IMR-90 (cell line): ENCODE measurements around the gene DNAJB4. TPM values are rescaled to one million over a fixed set of nuclear protein-coding genes. Genes with fewer than 3 reads are reported as not detected.

Experiments
- ATAC-seq: fragments of 200-7000 bp; cut with Tn5 transposase; 2 replicates; pipeline ENCODE4 v1.9.1; 2020; ENCODE audit warnings: low read depth, mild to moderate bottlenecking, moderate library complexity
- BruUV-seq: library from RNA; stranded (reverse); fragments of 400-500 nt; replicated peaks from 2 replicates; lab custom pipeline; 2021; lab: Mats Ljungman, UMichigan
- CTCF ChIA-PET: fragments of 300-600 bp; formaldehyde crosslinking; extraction: SDS; loops from one replicate; lab custom pipeline; 2021; ENCODE audit warnings: antibody characterized with exemption; lab: Yijun Ruan, JAX
- POLR2A ChIA-PET: fragments of 300-600 bp; sonication (Branson Sonifier 250); formaldehyde crosslinking; loops from one replicate; lab custom pipeline; 2022; ENCODE audit warnings: antibody characterized with exemption; ENCODE audit not compliant: unreplicated experiment; lab: Charles Lee
- DNase-seq: peaks from one replicate; pipeline ENCODE4 v3.0.0; 2013
- H2AFZ ChIP-seq: replicated peaks from 2 replicates; pipeline ENCODE3; 2013; ENCODE audit warnings: low read length, mild to moderate bottlenecking; ENCODE audit not compliant: poor library complexity
- H2AK5ac ChIP-seq: 2 replicates; pipeline ENCODE4 v1.6.1; 2013; ENCODE audit warnings: low read depth, low read length, inconsistent platforms
- H2AK9ac ChIP-seq: replicated peaks from 2 replicates; pipeline ENCODE3; 2013; ENCODE audit warnings: mild to moderate bottlenecking, low read depth, low read length, moderate library complexity; ENCODE audit not compliant: poor library complexity
- H2BK120ac ChIP-seq: 2 replicates; pipeline ENCODE4 v1.6.1; 2013; ENCODE audit warnings: low read depth, low read length, inconsistent platforms
- H2BK15ac ChIP-seq: 3 replicates; pipeline ENCODE4 v1.6.1; 2013; ENCODE audit warnings: low read depth, low read length, inconsistent platforms
- H2BK20ac ChIP-seq: 2 replicates; pipeline ENCODE4 v1.6.1; 2013; ENCODE audit warnings: low read depth, mild to moderate bottlenecking, inconsistent platforms, low read length, moderate library complexity
- H2BK5ac ChIP-seq: 2 replicates; pipeline ENCODE4 v1.6.1; 2013; ENCODE audit warnings: mild to moderate bottlenecking, low read depth, low read length, inconsistent platforms; ENCODE audit not compliant: poor library complexity, severe bottlenecking
- H3K14ac ChIP-seq: replicated peaks from 2 replicates; pipeline ENCODE4 v1.6.1; 2013; ENCODE audit warnings: low read depth, low read length, inconsistent platforms
- H3K18ac ChIP-seq: 2 replicates; pipeline ENCODE4 v1.6.1; 2013; ENCODE audit warnings: low read depth, low read length, control low read depth
- H3K23ac ChIP-seq: 2 replicates; pipeline ENCODE4 v1.6.1; 2013; ENCODE audit warnings: low read depth, low read length, inconsistent platforms
- H3K27ac ChIP-seq: 2 replicates; pipeline ENCODE4 v1.5.1; 2013; ENCODE audit warnings: mild to moderate bottlenecking, control low read depth, low read length; ENCODE audit not compliant: insufficient read depth
- H3K27me3 ChIP-seq: 2 replicates; pipeline ENCODE4 v1.6.1; 2013; ENCODE audit warnings: low read length; ENCODE audit not compliant: control insufficient read depth, insufficient read depth
- H3K36me3 ChIP-seq: 2 replicates; pipeline ENCODE4 v1.6.1; 2013; ENCODE audit warnings: low read length, mixed read lengths; ENCODE audit not compliant: control insufficient read depth, insufficient read depth
- H3K4ac ChIP-seq: 2 replicates; pipeline ENCODE4 v1.6.1; 2013; ENCODE audit warnings: low read depth, low read length, inconsistent platforms
- H3K4me1 ChIP-seq: 2 replicates; pipeline ENCODE4 v1.6.1; 2013; ENCODE audit warnings: low read length, mixed read lengths; ENCODE audit not compliant: control insufficient read depth, insufficient read depth
- H3K4me2 ChIP-seq: 2 replicates; pipeline ENCODE4 v1.6.1; 2013; ENCODE audit warnings: low read depth, mild to moderate bottlenecking, control low read depth, low read length, moderate library complexity
- H3K4me3 ChIP-seq: 2 replicates; pipeline ENCODE4 v1.5.1; 2013; ENCODE audit warnings: low read depth, mild to moderate bottlenecking, control low read depth, low read length, moderate library complexity; ENCODE audit not compliant: insufficient read depth
- H3K56ac ChIP-seq: 2 replicates; pipeline ENCODE4 v1.6.1; 2013; ENCODE audit warnings: low read length, inconsistent platforms; ENCODE audit not compliant: insufficient read depth; ENCODE audit errors: extremely low read depth
- H3K79me1 ChIP-seq, 2 experiments: 2 replicates each; pipeline ENCODE4 v1.6.1; 2013; ENCODE audit warnings: low read length in 2 of 2, inconsistent platforms in 1 of 2, low read depth in 1 of 2
- H3K9ac ChIP-seq: 2 replicates; pipeline ENCODE4 v1.6.1; 2013; ENCODE audit warnings: low read depth, low read length, control low read depth
- H3K9me1 ChIP-seq: 2 replicates; pipeline ENCODE4 v1.6.1; 2013; ENCODE audit warnings: low read length, inconsistent platforms; ENCODE audit not compliant: insufficient read depth
- H3K9me3 ChIP-seq: 2 replicates; pipeline ENCODE4 v1.6.1; 2013; ENCODE audit warnings: low read length; ENCODE audit not compliant: control insufficient read depth, insufficient read depth
- H4K20me1 ChIP-seq: 2 replicates; pipeline ENCODE4 v1.6.1; 2013; ENCODE audit warnings: low read length, inconsistent platforms; ENCODE audit not compliant: insufficient read depth
- H4K5ac ChIP-seq: 2 replicates; pipeline ENCODE4 v1.6.1; 2013; ENCODE audit warnings: mild to moderate bottlenecking, low read depth, low read length, control low read depth
- H4K8ac ChIP-seq, 2 experiments: 2 replicates each; pipeline ENCODE4 v1.6.1; 2013; ENCODE audit warnings: low read depth in 2 of 2, low read length in 2 of 2, control low read depth in 1 of 2, inconsistent platforms in 1 of 2
- H4K91ac ChIP-seq: 2 replicates; pipeline ENCODE4 v1.6.1; 2013; ENCODE audit warnings: low read depth, low read length, inconsistent platforms; ENCODE audit not compliant: insufficient read depth
- WGBS, 2 experiments: methylation state at CpG; one replicate each; pipeline versions ENCODE4 v1.1.5 to v1.1.7; 2013; ENCODE audit warnings: missing lambda C conversion rate in 2 of 2; ENCODE audit not compliant: insufficient read length in 1 of 2; ENCODE audit errors: extremely low coverage in 2 of 2; 5-methylcytosine and 5-hydroxymethylcytosine counted together
- dilution Hi-C: fragments of 300-500 bp; cut with HindIII; formaldehyde crosslinking; loops from one replicate; pipeline ENCODE4 v1.14.3; 2018; ENCODE audit warnings: low sequenced_read_pairs; ENCODE audit not compliant: unreplicated experiment
- in situ Hi-C: fragments of 300-500 bp; cut with MboI; formaldehyde crosslinking; loops from 3 replicates; pipeline ENCODE4 v1.14.3; 2019; ENCODE audit warnings: low sequenced_read_pairs, inconsistent platforms, mixed read lengths
- intact Hi-C: fragments of 100-400 bp; cut with micrococcal nuclease; formaldehyde crosslinking; loops from 2 replicates; pipeline ENCODE4 v1.10.0; 2022
- polyA plus RNA-seq, 3 experiments: library from polyadenylated mRNA; depleted of rRNA; stranded (reverse); fragments of >200 nt; gene quantifications; 2 replicates each; pipeline ENCODE4 v1.2.3, GENCODE V29; 2012; ENCODE audit warnings: low replicate concordance in 1 of 3
- total RNA-seq: library from RNA; depleted of rRNA; stranded (reverse); fragments of >200 nt; gene quantifications from 2 replicates; pipeline ENCODE4 v1.2.3, GENCODE V29; 2012
- TF ChIP-seq, protein P1 (sequence below): conservative IDR thresholded peaks from 2 replicates; pipeline ENCODE4 v1.5.1; 2012; ENCODE audit warnings: mild to moderate bottlenecking, low read depth, low read length, improper control_type of control experiment

Gene DNAJB4
- total and polyA plus RNA-seq, 2 of the 4 experiments (the other 2 are of a cell fraction): 30.6 to 31.0 TPM

DNA sequence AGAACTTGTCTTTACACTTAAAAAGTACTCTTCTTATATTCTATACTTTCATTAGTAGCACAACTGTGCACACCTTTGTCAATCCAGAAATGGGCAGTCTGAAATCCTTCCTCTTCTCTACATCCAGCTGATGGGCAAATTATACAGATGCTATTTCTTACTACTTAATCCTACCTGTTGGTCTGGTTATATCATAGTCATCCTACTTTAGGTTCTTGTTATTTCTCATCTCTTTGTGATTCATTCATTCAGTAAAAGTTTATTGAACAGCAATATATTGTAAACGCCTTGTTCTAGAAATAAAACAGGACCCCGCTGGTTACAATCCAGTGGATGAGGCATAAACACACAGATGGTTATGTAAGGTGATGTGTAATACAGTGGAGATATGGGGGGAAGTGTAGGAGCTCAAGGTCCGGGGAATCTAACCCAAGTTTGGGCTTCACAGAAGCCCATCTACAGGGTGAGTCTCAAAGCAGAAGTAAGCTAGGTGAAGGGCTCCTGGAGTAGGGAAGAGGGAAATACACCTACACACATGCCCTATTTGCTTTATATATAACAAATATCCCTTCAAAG is 14.0 kb upstream of the DNAJB4 start:
- Histone ChIP-seq H3K9me3 (no peaks in the 10 kb centered on the region), H2BK15ac (no peak overlapping the region), H3K79me1 (peaks cover 37 to 63% of the 10 kb centered on the region in 2 experiments), H3K9me1 (peaks cover 10% of the 10 kb centered on the region), H4K5ac (no peak overlapping the region), H2AFZ (no peak overlapping the region), H2BK20ac (no peak overlapping the region), H3K27ac (no peak overlapping the region), H3K36me3 (peaks cover 9% of the 10 kb centered on the region), H3K56ac (no peak overlapping the region), H3K23ac (no peak overlapping the region), H3K27me3 (no peaks in the 10 kb centered on the region), H3K18ac (no peak overlapping the region), H2BK120ac (no peak overlapping the region), H3K4ac (no peak overlapping the region), H2AK9ac (no peak overlapping the region), H3K14ac (no peak overlapping the region), H3K9ac (no peak overlapping the region), H4K8ac (no peak overlapping the region), H2AK5ac (no peak overlapping the region), H3K4me1 (peaks cover 4% of the 10 kb centered on the region; the same call in 1 of the 2 replicates), H2BK5ac (no peak overlapping the region), H3K4me3 (no peak overlapping the region), H3K4me2 (no peak overlapping the region), H4K20me1 (no peaks in the 10 kb centered on the region), H4K91ac (no peak overlapping the region)
- intact Hi-C loops (no loop called here), in situ Hi-C loops (no loop called here), dilution Hi-C loops (no loop called here)
- CTCF ChIA-PET: interaction anchor here (0.6 to 1.3 kb wide), 2 partner anchors 11 to 12 kb away, joined by 3 to 4 read pairs; partner anchors contain the start of gene FUBP1
- DNase-seq (no peak), ATAC-seq (no peak)
- 100% methylated on average over 1 of the region's 3 CpGs; no CpG with 5 or more reads in 1 of the 2 experiments for WGBS, 2 experiments
- no TSS peak for BruUV-seq
- POLR2A ChIA-PET: no interaction called here
- TF ChIP-seq, protein P1, sequence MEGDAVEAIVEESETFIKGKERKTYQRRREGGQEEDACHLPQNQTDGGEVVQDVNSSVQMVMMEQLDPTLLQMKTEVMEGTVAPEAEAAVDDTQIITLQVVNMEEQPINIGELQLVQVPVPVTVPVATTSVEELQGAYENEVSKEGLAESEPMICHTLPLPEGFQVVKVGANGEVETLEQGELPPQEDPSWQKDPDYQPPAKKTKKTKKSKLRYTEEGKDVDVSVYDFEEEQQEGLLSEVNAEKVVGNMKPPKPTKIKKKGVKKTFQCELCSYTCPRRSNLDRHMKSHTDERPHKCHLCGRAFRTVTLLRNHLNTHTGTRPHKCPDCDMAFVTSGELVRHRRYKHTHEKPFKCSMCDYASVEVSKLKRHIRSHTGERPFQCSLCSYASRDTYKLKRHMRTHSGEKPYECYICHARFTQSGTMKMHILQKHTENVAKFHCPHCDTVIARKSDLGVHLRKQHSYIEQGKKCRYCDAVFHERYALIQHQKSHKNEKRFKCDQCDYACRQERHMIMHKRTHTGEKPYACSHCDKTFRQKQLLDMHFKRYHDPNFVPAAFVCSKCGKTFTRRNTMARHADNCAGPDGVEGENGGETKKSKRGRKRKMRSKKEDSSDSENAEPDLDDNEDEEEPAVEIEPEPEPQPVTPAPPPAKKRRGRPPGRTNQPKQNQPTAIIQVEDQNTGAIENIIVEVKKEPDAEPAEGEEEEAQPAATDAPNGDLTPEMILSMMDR: no peak
